Upper lobe of left lung (tissue), 6 donors: ENCODE measurements around the gene LLGL1. TPM values are rescaled to one million over a fixed set of nuclear protein-coding genes. Genes with fewer than 3 reads are reported as not detected.

Experiments
- ATAC-seq, 2 donors: fragments of 200-7000 bp; cut with Tn5 transposase; one replicate each; pipeline ENCODE4 v1.9.1; 2022; ENCODE audit warnings: mild to moderate bottlenecking in 2 of 2, moderate library complexity in 2 of 2; ENCODE audit not compliant: low FRiP score in 2 of 2
- DNase-seq, 2 donors: peaks; one replicate each; pipeline ENCODE4 v3.0.0-alpha.2; 2019 to 2020
- H3K27ac ChIP-seq, 4 donors: fragments of 200-600 bp; sonication (generic); one replicate each; pipeline ENCODE4 v1.5.1; 2016 to 2019
- H3K27me3 ChIP-seq, 4 donors: fragments of 200-600 bp; sonication (generic); one replicate each; pipeline ENCODE4 v1.5.1; 2017 to 2019
- H3K36me3 ChIP-seq, 4 donors: fragments of 200-600 bp; sonication (generic); one replicate each; pipeline ENCODE4 v1.5.1; 2016 to 2019
- H3K4me1 ChIP-seq, 4 donors: fragments of 200-600 bp; sonication (generic); one replicate each; pipeline ENCODE4 v1.5.1; 2018 to 2019
- H3K4me3 ChIP-seq, 4 donors: fragments of 200-600 bp; sonication (generic); one replicate each; pipeline ENCODE4 v1.5.1; 2017 to 2019; ENCODE audit warnings: mild to moderate bottlenecking in 2 of 4, moderate library complexity in 1 of 4
- H3K9me3 ChIP-seq, 4 donors: fragments of 200-600 bp; sonication (generic); one replicate each; pipeline ENCODE4 v1.5.1; 2018 to 2019
- EP300 ChIP-seq, 4 donors: sonication (generic); formaldehyde crosslinking; IDR thresholded peaks; one replicate each; pipeline ENCODE4 v1.5.1; 2017; ENCODE audit warnings: antibody characterized with exemption in 4 of 4, control low read depth in 2 of 4
- POLR2A ChIP-seq, 4 donors: fragments of 450-650 bp; IDR thresholded peaks; one replicate each; pipeline ENCODE4 v1.5.1; 2016 to 2017; ENCODE audit warnings: antibody characterized with exemption in 4 of 4, mild to moderate bottlenecking in 2 of 4
- POLR2AphosphoS5 ChIP-seq, 2 donors: sonication (generic); formaldehyde crosslinking; IDR thresholded peaks; one replicate each; pipeline ENCODE4 v1.5.1; 2017; ENCODE audit warnings: antibody characterized with exemption in 2 of 2
- WGBS, 2 donors: methylation state at CpG; one replicate each; pipeline ENCODE4 v1.1.5; 2017 to 2018; 5-methylcytosine and 5-hydroxymethylcytosine counted together
- total RNA-seq, 6 donors: library from RNA; depleted of rRNA in 4 of 6; stranded (reverse); fragments of >200 nt in 4 of 6; gene quantifications; one replicate each; pipeline versions ENCODE4 v1.1.0 to v1.2.1, GENCODE V29; 2016 to 2021
- TF ChIP-seq, protein P1 (sequence below), 6 experiments: fragments of 450-650 bp in 4 of 6; fragments of 200-600 bp in 2 of 6; sonication (generic) in 2 of 6; IDR thresholded peaks; one replicate each; pipeline ENCODE4 v1.5.1; 2016 to 2019; ENCODE audit warnings: antibody characterized with exemption in 6 of 6
- donor health status: DM: no; HTN: no; CAD: no; lungs with moderate emphysema.
- donor health status: DM: no; HTN: yes; CAD: no; lungs with severe emphysema.

LLGL1 gene
- total RNA-seq, 6 donors from 2014 or later, result 9.8 to 16.4 (median 13.8) TPM

DNA sequence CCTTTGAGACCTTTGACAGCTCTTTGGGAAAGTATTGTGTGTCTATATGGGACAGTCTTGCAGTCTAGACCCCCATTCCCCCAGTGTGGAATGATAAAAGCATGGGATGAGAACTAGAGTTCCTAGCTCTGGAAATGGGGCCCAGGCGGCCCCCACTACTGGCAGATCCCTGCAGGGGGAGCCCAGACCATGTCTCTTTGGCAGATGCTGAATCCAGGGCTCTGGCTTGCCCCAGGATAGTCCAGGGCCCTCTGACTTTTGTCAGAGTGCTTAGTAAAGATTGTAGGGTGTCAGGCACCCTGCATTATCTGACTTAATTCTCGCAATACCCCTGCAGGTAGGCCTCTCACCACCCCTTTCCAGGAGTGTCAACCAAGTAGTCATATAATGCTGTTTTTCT, 33.5 kb upstream of the LLGL1 start:
- TF ChIP-seq, protein P1, sequence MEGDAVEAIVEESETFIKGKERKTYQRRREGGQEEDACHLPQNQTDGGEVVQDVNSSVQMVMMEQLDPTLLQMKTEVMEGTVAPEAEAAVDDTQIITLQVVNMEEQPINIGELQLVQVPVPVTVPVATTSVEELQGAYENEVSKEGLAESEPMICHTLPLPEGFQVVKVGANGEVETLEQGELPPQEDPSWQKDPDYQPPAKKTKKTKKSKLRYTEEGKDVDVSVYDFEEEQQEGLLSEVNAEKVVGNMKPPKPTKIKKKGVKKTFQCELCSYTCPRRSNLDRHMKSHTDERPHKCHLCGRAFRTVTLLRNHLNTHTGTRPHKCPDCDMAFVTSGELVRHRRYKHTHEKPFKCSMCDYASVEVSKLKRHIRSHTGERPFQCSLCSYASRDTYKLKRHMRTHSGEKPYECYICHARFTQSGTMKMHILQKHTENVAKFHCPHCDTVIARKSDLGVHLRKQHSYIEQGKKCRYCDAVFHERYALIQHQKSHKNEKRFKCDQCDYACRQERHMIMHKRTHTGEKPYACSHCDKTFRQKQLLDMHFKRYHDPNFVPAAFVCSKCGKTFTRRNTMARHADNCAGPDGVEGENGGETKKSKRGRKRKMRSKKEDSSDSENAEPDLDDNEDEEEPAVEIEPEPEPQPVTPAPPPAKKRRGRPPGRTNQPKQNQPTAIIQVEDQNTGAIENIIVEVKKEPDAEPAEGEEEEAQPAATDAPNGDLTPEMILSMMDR (IDR thresholded peaks at IDR 0.05), result no peak
- TF ChIP-seq POLR2AphosphoS5 (IDR thresholded peaks at IDR 0.05), result no peak
- TF ChIP-seq EP300 (IDR thresholded peaks at IDR 0.05), result no peak
- TF ChIP-seq POLR2A (IDR thresholded peaks at IDR 0.05), result no peak
- H3K4me1 ChIP-seq, result peaks cover 52 to 61% (median 55%) of the 10 kb centered on the region in 4 donors

DNA sequence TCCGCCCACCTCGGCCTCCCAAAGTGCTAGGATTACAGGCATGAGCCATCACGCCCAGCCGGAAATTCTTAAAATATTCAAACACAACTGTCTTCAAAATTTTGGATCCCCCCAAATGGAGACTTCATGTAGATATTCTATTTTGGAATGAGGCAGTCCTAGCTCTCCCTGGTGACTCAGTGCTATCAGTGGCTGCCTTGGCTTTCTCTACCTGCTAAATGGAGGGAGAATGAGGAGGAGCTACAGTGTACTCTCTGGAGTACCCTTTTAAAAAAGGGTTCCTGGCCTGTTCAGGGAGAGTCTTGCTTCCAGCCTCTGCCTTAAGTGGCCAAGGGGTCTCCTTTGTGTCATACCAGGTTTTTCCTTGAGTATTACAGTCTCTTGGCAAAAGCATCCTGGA, 31.0 kb upstream of the LLGL1 start:
- H3K27me3 ChIP-seq, result no peaks in the 10 kb centered on the region
- DNase-seq (no peak), ATAC-seq (no peak)
- 92 to 97% methylated on average over 4 of the region's 4 CpGs for WGBS, 2 donors
- peaks cover 12 to 62% (median 47%) of the 10 kb centered on the region in 4 donors for H3K36me3 ChIP-seq
- no peaks in the 10 kb centered on the region for H3K9me3 ChIP-seq
- TF ChIP-seq, protein P1 (IDR thresholded peaks at IDR 0.05), result no peak
- TF ChIP-seq POLR2A (IDR thresholded peaks at IDR 0.05) (no peak), EP300 (IDR thresholded peaks at IDR 0.05) (no peak), POLR2AphosphoS5 (IDR thresholded peaks at IDR 0.05) (no peak)
- H3K27ac ChIP-seq, result no peak overlapping the region
- H3K4me3 ChIP-seq, result no peak overlapping the region
- peaks cover 41 to 53% (median 49%) of the 10 kb centered on the region in 4 donors for H3K4me1 ChIP-seq

More for the DNA sequence above, 33.5 kb upstream of the LLGL1 start:
- 84 to 93% methylated on average over 2 of the region's 2 CpGs for WGBS, 2 donors
- Histone ChIP-seq H3K9me3 (no peaks in the 10 kb centered on the region), H3K27me3 (no peaks in the 10 kb centered on the region), H3K27ac (peak overlapping the region in 3 of 4 donors; percentile 3 to 56 (median 51)), H3K36me3 (peaks cover 12 to 55% (median 30%) of the 10 kb centered on the region in 4 donors), H3K4me3 (no peak overlapping the region)
- DNase-seq (no peak), ATAC-seq (peak in 1 of 2 donors; percentile 23)

DNA sequence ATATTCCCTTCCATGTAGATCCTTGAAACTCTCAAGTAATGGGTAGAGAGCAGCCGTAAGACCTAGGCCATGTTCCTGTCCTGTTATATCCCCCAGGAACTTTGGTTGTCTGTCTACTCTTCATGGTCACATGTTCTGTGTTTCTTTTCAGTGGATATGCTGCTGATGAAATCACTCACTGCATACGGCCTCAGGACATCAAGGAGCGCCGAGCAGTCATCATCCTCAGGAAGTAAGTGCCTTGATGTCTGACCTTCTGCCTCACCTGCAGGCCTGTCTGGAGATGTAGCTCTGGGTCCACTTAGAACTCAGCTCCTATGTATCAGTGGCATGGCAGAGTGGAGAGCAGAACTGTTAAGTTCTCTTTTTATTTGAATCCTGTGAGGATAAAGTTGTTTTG, 30.6 kb upstream of the LLGL1 start:
- no peak for ATAC-seq
- H3K9me3 ChIP-seq, result no peaks in the 10 kb centered on the region
- H3K4me1 ChIP-seq, result peaks cover 41 to 51% (median 45%) of the 10 kb centered on the region in 4 donors

DNA sequence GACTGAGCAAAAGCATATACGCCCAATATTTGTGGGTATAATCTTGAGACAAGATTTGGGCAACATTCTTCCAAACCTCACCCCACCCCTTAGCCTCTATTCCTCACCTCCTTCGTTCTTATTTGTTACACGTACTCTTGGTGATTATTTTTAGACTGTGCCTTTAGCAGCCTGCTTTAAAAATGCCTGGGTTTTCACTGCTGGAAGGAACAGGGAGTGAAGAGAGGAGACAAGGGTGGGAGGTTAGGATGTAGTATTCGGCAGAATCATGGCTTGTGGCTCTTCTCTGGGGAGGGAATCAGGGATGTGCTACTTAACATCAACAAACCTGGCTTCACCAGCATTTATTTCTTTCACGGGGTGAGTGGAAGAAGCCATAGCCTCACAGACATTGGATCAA, 30.2 kb upstream of the LLGL1 start:
- TF ChIP-seq, protein P1 (IDR thresholded peaks at IDR 0.05), result no peak
- TF ChIP-seq POLR2AphosphoS5 (IDR thresholded peaks at IDR 0.05), result no peak
- no peak for TF ChIP-seq POLR2A (IDR thresholded peaks at IDR 0.05)
- TF ChIP-seq EP300 (IDR thresholded peaks at IDR 0.05), result no peak
- DNase-seq, result no peak

More for the DNA sequence above, 30.6 kb upstream of the LLGL1 start:
- H3K4me3 ChIP-seq, result no peak overlapping the region
- no peaks in the 10 kb centered on the region for H3K27me3 ChIP-seq
- TF ChIP-seq POLR2AphosphoS5 (IDR thresholded peaks at IDR 0.05), result no peak
- no peak for TF ChIP-seq EP300 (IDR thresholded peaks at IDR 0.05)
- TF ChIP-seq POLR2A (IDR thresholded peaks at IDR 0.05), result no peak
- TF ChIP-seq, protein P1 (IDR thresholded peaks at IDR 0.05), result no peak
- H3K36me3 ChIP-seq, result peaks cover 12 to 62% (median 47%) of the 10 kb centered on the region in 4 donors
- no peak overlapping the region for H3K27ac ChIP-seq
- WGBS, 2 donors, result 78 to 83% methylated on average over 4 of the region's 4 CpGs
- DNase-seq, result no peak

More for the DNA sequence above, 30.2 kb upstream of the LLGL1 start:
- 88 to 94% methylated on average over 5 of the region's 5 CpGs for WGBS, 2 donors
- no peak overlapping the region for H3K4me3 ChIP-seq
- H3K4me1 ChIP-seq, result peaks cover 40 to 49% (median 45%) of the 10 kb centered on the region in 4 donors
- no peaks in the 10 kb centered on the region for H3K27me3 ChIP-seq
- no peaks in the 10 kb centered on the region for H3K9me3 ChIP-seq
- ATAC-seq, result no peak
- peaks cover 12 to 62% (median 46%) of the 10 kb centered on the region in 4 donors for H3K36me3 ChIP-seq
- H3K27ac ChIP-seq, result no peak overlapping the region
